NCI-H69 (cell line): ENCODE results near the gene PHF2.

ENCODE experiments used
- DNase-seq: peaks from one replicate; lab custom pipeline; 2025; lab: John Stamatoyannopoulos, UW

PHF2 gene

GRCh38 chr9:93601063-93601462, 24.7 kb downstream of the PHF2 start:
- no peak for DNase-seq

- peak; percentile 59 for DNase-seq
These were observed 25.3 kb downstream of the PHF2 start for GRCh38 chr9:93601666-93602065.

GRCh38 chr9:93603011-93603410, 26.6 kb downstream of the PHF2 start:
- DNase-seq, result no peak

GRCh38 chr9:93603906-93604326, 27.5 kb downstream of the PHF2 start:
- no peak for DNase-seq

- no peak for DNase-seq
These were observed 29.8 kb downstream of the PHF2 start for GRCh38 chr9:93606187-93606586.

GRCh38 chr9:93610206-93610605, 33.8 kb downstream of the PHF2 start:
- no peak for DNase-seq

- DNase-seq, result peak; percentile 34
These were observed 35.8 kb downstream of the PHF2 start for GRCh38 chr9:93612052-93612795.

GRCh38 chr9:93612796-93613154, 36.4 kb downstream of the PHF2 start:
- peak; percentile 97 for DNase-seq

GRCh38 chr9:93613174-93613573, 36.8 kb downstream of the PHF2 start:
- no peak for DNase-seq

- DNase-seq, result no peak
These were observed 37.4 kb downstream of the PHF2 start for GRCh38 chr9:93613791-93614190.

- no peak for DNase-seq
These were observed 38.6 kb downstream of the PHF2 start for GRCh38 chr9:93614830-93615468.

- DNase-seq, result no peak
These were observed 39.7 kb downstream of the PHF2 start for GRCh38 chr9:93616044-93616443.

- DNase-seq, result no peak
These were observed 40.9 kb downstream of the PHF2 start for GRCh38 chr9:93617273-93617672.

GRCh38 chr9:93619272-93619775, 42.9 kb downstream of the PHF2 start:
- DNase-seq, result no peak

- no peak for DNase-seq
These were observed 43.7 kb downstream of the PHF2 start for GRCh38 chr9:93620041-93620506.

- DNase-seq, result peak; percentile 43
These were observed 44.8 kb downstream of the PHF2 start for GRCh38 chr9:93620881-93621820.

- DNase-seq, result no peak
These were observed 45.5 kb downstream of the PHF2 start for GRCh38 chr9:93621922-93622321.

- DNase-seq, result no peak
These were observed 46.3 kb downstream of the PHF2 start for GRCh38 chr9:93622691-93623090.

- DNase-seq, result no peak
These were observed 47.4 kb downstream of the PHF2 start for GRCh38 chr9:93623753-93624152.

- no peak for DNase-seq
These were observed 48.0 kb downstream of the PHF2 start for GRCh38 chr9:93624431-93624834.

- no peak for DNase-seq
These were observed 48.6 kb downstream of the PHF2 start for GRCh38 chr9:93624977-93625376.

- no peak for DNase-seq
These were observed 53.5 kb downstream of the PHF2 start for GRCh38 chr9:93629920-93630319.
